IPS-NIHi11 (cell line): Measurements from ENCODE around the gene UQCRC2.
"Not testable (repeated sequence)": the region's sequence is repeated elsewhere in the genome, so short reads cannot be mapped to it uniquely, and the experiment has no call there.

Experiments used
- DNase-seq: peaks from one replicate; pipeline ENCODE4 v3.0.0; 2012; ENCODE audit warnings: mixed read lengths, low spot score

UQCRC2 gene

GRCh38 chr16:21952793-21953540 is at the start of gene UQCRC2:
Gene UQCRC2, plus strand, starts transcription at chr16:21953361. Its CDS starts 63 bp downstream, at chr16:21953424.
- peak; percentile 95 for DNase-seq

- not testable (repeated sequence) for DNase-seq
These were observed 20.5 kb upstream of the UQCRC2 start for GRCh38 chr16:21932650-21933049.

GRCh38 chr16:21933316-21933715 is 19.8 kb upstream of the UQCRC2 start:
- not testable (repeated sequence) for DNase-seq

GRCh38 chr16:21933790-21934189 is 19.4 kb upstream of the UQCRC2 start:
- DNase-seq, result not testable (repeated sequence)

GRCh38 chr16:21936216-21936615 is 16.9 kb upstream of the UQCRC2 start:
- not testable (repeated sequence) for DNase-seq

- DNase-seq, result no peak
These were observed 15.8 kb upstream of the UQCRC2 start for GRCh38 chr16:21937336-21937829.

- no peak for DNase-seq
These were observed 12.6 kb upstream of the UQCRC2 start for GRCh38 chr16:21940570-21940969.

- DNase-seq, result no peak
These were observed 9.6 kb upstream of the UQCRC2 start for GRCh38 chr16:21943571-21943970.

GRCh38 chr16:21946889-21947635 is 6.1 kb upstream of the UQCRC2 start:
- no peak for DNase-seq

GRCh38 chr16:21949713-21950260 is 3.4 kb upstream of the UQCRC2 start:
- DNase-seq, result no peak

GRCh38 chr16:21950782-21951521 is 2.2 kb upstream of the UQCRC2 start:
- peak; percentile 24 for DNase-seq

- peak; percentile 80 for DNase-seq
These were observed 945 bp upstream of the UQCRC2 start for GRCh38 chr16:21952040-21952792.

GRCh38 chr16:21953541-21953902 is 361 bp downstream of the UQCRC2 start:
- DNase-seq, result no peak

- no peak for DNase-seq
These were observed 4.7 kb downstream of the UQCRC2 start for GRCh38 chr16:21957714-21958346.

GRCh38 chr16:21959050-21959449 is 5.9 kb downstream of the UQCRC2 start:
- DNase-seq, result no peak

GRCh38 chr16:21962475-21962874 is 9.3 kb downstream of the UQCRC2 start:
- no peak for DNase-seq

- DNase-seq, result no peak
These were observed 10.7 kb downstream of the UQCRC2 start for GRCh38 chr16:21963887-21964286.

GRCh38 chr16:21964353-21964752 is 11.2 kb downstream of the UQCRC2 start:
- DNase-seq, result no peak

GRCh38 chr16:21971856-21972255 is 18.7 kb downstream of the UQCRC2 start:
- no peak for DNase-seq

GRCh38 chr16:21973945-21974344 is 20.8 kb downstream of the UQCRC2 start:
- DNase-seq, result no peak

- no peak for DNase-seq
These were observed 26.9 kb downstream of the UQCRC2 start for GRCh38 chr16:21980032-21980431.
